ENCODE results near the gene SLC13A3.

SLC13A3 gene

GRCh38 chr20:46558511-46558959 lies 92.7 kb downstream of the SLC13A3 start:
- Histone ChIP-seq H3K4me3 (ENCODE audit: low read depth, low read length) (no peak overlapping the region), H3K27ac (no peak overlapping the region), H3K27me3 (replicated peaks) (no peaks in the 10 kb centered on the region), H3K36me3 (replicated peaks) (no peaks in the 10 kb centered on the region)
- peak; percentile 84 for DNase-seq
- in situ Hi-C loops (cut with HindIII; ENCODE audit: low pct_ligation_motif_present, low sequenced_read_pairs), result no loop called here
- TF ChIP-seq CTCF (IDR thresholded peaks at IDR 0.05; ENCODE audit: low read depth, low read length, missing control alignments), result no peak

GRCh38 chr20:46557231-46557956 lies 93.9 kb downstream of the SLC13A3 start:
- TF ChIP-seq CTCF (IDR thresholded peaks at IDR 0.05; ENCODE audit: low read depth, low read length, missing control alignments), result no peak
- in situ Hi-C loops (cut with HindIII; ENCODE audit: low pct_ligation_motif_present, low sequenced_read_pairs), result no loop called here
- DNase-seq, result no peak
- no peak overlapping the region for H3K4me3 ChIP-seq (ENCODE audit: low read depth, low read length)
- H3K27me3 ChIP-seq (replicated peaks), result no peaks in the 10 kb centered on the region
- no peak overlapping the region for H3K27ac ChIP-seq
- no peaks in the 10 kb centered on the region for H3K36me3 ChIP-seq (replicated peaks)

DNA sequence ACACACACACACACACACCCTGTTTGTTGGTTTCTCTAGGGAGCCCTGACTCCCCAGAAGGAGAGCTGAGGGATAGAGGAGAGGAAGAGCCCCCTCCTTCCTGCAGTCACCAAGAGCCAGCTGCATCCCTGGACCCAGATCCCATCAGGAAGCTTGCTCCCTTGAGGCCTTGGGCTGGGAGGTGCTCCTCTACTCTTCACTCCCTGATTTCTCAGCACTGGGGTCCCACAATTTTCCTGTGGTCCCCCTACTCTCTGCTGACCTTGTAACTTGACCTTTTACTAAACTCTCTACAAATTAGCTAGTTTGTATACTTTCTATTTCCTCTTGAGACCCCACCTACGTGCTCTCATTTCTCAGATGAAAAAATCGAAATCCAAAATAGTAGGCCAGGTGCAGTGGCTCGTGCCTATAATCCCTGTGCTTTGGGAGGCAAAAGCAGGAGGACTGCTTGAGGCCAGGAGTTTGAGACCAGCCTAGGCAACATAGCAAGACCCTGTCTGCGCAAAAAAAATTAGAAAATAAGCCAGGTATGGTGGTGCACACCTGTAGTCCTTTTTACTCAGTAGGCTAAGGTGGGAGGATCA lies 95.8 kb downstream of the SLC13A3 start:
- H3K4me3 ChIP-seq (ENCODE audit: low read depth, low read length), result no peak overlapping the region
- H3K27me3 ChIP-seq (replicated peaks), result no peaks in the 10 kb centered on the region
- no peaks in the 10 kb centered on the region for H3K36me3 ChIP-seq (replicated peaks)
- in situ Hi-C loops (cut with HindIII; ENCODE audit: low pct_ligation_motif_present, low sequenced_read_pairs), result no loop called here
- TF ChIP-seq CTCF (IDR thresholded peaks at IDR 0.05; ENCODE audit: low read depth, low read length, missing control alignments), result no peak
- DNase-seq, result no peak
- no peak overlapping the region for H3K27ac ChIP-seq

GRCh38 chr20:46554828-46555227 lies 96.4 kb downstream of the SLC13A3 start:
- no peak overlapping the region for H3K4me3 ChIP-seq (ENCODE audit: low read depth, low read length)
- TF ChIP-seq CTCF (IDR thresholded peaks at IDR 0.05; ENCODE audit: low read depth, low read length, missing control alignments), result no peak
- no peaks in the 10 kb centered on the region for H3K36me3 ChIP-seq (replicated peaks)
- H3K27me3 ChIP-seq (replicated peaks), result no peaks in the 10 kb centered on the region
- no peak overlapping the region for H3K27ac ChIP-seq
- in situ Hi-C loops (cut with HindIII; ENCODE audit: low pct_ligation_motif_present, low sequenced_read_pairs), result no loop called here
- DNase-seq, result no peak

DNA sequence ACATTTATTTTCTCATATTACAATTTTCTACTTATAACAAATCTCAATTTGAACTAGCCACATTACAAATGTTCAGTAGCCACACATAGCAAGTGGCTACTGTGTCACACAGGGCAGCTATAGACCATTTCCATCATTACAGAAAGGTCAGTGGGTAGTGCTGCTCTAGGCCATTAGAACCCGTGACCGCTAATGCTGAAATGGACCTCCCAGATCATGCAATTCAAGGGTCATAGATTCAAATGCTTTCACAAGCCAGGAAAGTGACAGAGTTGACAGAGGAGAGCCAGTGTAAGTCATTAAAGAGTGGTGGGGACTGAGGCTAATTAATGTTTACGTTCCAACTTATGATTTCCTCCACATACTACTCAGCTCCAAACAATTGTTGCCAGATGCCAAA lies 97.3 kb downstream of the SLC13A3 start:
- Histone ChIP-seq H3K27me3 (replicated peaks) (no peaks in the 10 kb centered on the region), H3K36me3 (replicated peaks) (no peaks in the 10 kb centered on the region), H3K27ac (no peak overlapping the region), H3K4me3 (ENCODE audit: low read depth, low read length) (no peak overlapping the region)
- DNase-seq, result no peak
- in situ Hi-C loops (cut with HindIII; ENCODE audit: low pct_ligation_motif_present, low sequenced_read_pairs), result no loop called here
- TF ChIP-seq CTCF (IDR thresholded peaks at IDR 0.05; ENCODE audit: low read depth, low read length, missing control alignments), result no peak
